ENCODE data around the gene PXT1.
"Not testable (repeated sequence)": the region's sequence is repeated elsewhere in the genome, so short reads cannot be mapped to it uniquely, and the experiment has no call there.

The PXT1 gene, protein sequence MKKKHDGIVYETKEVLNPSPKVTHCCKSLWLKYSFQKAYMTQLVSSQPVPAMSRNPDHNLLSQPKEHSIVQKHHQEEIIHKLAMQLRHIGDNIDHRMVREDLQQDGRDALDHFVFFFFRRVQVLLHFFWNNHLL

DNA sequence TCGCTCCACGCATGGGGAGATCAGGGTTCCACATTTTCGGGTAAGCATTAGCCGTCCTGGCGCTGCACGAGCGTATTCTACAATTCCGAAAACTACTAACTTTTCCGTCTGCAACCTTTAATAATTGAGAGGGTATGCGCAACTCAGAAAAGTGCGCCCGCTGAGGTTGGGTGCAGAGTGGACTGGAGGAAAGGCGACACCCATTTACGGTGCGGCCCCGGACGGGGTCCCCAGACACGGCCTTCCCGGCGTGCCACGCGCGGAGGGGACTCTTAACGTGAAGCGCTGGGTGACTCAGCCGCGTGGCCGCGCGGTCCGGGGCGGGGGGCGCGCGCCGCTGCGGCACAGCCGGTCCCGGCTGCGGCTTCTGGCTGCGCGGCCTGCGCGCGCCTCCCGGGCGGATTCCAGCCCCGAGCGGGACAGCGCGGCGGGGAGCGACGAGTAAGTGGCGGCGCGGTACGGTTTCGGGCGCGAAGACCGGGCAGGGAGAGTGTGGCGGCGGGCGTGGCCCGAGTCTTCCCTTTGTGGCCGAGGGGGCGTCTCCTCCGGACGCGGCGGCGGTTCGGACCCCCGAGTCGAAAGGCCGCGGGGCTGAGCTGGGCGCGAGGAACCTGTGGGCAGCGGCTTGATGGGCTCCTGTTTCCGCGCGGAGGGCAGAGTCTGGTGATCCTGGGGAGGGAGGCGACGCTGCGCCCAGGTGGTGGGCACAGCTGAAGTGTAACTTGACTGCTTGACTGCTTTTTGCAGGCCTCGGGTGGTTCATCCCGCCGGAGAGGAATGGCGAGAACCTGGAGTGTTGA lies at the start of gene PXT1, which contains the start of gene KCTD20:
Gene PXT1 (minus strand): TSS at position 184 of the 800 bp plus-strand sequence. CDS start 16,772 bp downstream, outside the sequence.
Gene KCTD20 (plus strand): TSS at position 330 of the 800 bp plus-strand sequence. CDS start 27,098 bp downstream, outside the sequence.
- DNase-seq = peak; percentile 40

DNA sequence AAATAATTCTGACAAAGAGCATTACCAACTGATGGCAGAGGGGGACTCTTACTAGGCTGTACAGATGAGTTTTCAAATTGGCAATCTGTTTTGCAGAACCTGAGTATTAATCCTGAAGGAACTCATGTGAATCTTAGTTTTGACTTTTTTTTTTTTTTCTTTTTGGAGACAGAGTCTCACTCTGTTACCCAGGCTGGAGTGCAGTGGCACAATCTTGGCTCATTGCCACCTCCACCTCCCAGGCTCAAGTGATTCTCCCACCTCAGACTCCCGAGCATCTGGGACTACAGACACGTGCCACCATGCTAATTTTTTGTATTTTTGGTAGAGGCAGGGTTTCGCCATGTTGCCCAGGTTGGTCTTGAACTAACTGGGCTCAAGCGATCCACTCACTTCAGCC lies 49.4 kb upstream of the PXT1 start:
- no peak for DNase-seq

DNA sequence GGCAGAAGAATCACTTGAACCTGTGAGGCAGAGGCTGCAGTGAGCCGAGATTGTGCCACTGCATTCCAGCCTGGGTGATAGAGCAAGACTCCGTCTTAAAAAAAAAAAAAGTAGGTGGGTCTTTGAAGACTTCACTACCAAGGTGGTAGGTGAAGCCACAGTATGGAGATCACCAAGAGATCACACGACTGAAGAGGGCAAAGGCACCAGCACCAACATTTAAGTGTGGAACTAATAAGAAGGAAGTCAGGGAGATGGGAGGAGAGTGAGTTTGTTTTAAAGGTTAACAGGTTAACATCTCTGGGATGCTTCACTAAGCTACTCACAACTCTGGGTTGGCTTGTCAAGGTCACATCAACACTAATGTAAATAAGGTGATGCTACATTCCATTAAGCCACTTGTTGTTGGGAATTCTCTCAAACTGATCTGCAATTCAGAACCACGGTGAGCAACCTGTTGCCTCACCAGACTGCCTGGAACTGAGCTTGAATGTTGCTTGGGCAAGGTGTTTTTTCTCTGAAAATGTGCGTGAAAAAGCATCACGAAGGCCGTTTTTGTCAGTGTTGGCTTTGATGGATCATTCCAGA lies 48.8 kb upstream of the PXT1 start:
- no peak for DNase-seq

DNA sequence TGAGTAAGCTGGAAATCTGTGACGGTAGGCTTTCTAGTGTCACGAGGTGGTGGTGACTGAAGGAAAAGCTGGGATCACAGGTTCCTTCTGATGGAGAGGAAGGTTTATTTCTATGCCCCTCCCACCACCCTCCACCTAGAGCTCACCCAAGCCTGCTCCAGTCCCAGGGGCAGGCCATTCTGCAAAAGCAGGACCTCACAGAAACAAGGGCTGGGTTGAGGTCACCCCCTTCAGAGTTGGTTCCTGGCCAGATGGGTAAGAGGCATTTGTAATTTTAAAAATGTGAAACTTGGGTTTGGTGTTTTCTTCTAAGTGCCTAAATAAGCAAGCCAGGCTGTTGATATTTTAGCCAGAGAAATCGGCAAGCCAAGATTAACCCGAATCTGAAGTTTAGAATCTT lies 46.8 kb upstream of the PXT1 start:
- no peak for DNase-seq

DNA sequence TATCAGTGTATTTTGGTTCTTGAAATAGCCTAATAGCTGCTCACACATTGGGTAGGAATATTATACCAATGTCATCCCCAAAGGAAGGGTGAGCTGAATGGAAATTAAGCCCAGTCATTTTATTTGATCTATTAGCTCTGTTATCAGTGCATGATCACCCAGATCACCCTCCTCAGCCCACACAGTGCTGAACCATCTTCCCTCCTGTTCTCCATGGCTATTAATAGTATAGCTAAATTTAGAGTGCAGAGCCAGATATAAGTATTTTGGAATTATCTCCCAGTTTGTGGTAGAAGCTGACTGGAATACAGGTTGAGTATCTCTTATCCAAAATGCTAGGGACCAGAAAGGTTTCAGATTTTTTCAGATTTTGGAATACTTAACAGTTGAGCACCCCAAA lies 45.6 kb upstream of the PXT1 start:
- no peak for DNase-seq

DNA sequence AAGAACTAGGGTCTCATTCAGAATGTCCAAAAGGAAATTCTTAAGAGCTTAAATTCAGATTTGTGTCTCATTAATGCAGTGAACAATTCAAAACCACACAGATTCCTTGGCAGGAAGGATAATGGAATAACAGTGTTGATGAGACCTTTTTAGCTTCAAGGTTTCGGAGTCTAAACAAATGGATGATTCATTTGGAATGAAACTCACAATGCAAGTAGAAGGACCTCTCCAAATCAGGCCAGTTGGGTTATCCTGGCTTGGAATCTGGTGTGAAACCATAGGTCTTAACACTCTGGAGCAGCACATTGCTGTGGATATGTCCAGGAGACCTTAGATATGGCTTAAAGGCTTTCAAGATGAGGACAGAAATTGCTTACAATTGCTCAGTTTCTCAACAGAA lies 45.0 kb upstream of the PXT1 start:
- DNase-seq = no peak

DNA sequence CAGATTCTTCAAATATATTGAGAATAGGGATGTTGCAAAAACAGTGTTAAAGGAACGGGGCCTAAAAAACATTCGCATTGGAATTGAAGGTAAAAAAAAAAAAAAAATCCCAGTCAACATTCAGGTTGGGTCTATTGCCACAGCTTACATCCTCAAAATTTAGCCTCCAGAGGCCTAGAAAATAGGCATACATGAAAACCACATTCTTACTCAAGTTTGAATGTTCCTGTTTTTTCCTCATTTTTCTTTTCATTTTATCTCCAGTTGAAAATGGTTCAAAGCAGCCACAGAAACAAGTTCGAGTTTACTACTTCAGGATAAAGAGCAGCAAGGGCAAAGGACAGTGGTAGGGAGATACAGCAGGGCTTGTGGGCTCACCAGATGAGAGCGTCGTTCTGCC lies 42.1 kb upstream of the PXT1 start:
- no peak for DNase-seq

DNA sequence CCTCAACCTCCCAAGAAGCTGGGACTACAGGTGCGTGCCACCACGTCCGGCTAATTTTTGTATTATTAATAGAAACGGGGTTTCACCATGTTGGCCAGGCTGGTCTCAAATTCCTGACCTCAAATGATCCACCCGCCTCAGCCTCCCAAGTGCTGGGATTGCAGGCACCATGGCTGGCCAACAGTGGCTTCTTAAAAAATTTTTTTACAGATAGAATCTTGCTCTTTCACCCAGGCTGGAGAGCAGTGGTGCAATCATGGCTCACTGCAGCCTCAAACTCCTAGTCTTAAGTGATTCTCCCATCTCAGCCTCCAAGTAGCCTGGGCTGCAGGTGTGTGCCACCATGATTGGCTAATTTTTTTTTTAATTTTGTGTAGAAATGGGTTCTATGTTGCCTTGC lies 40.7 kb upstream of the PXT1 start:
- not testable (repeated sequence) for DNase-seq

DNA sequence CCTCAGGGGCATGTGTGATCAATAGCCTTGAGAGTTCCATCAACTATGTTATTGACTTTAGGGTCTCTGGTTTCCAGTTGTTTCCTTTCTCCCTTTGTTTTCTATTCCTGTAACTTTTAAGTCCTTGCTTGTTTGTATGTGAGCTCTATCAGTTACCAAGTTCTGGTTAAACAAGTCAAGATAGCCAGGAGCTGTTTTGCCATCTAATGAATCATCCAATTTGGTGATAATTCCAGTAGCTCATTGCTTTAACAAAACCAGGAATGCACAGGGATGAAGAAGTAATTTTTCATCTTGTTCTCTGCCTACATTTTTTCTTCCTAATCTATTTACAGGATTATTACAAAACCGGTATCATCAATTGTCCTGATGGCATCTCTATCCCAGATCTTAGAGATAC lies 36.6 kb upstream of the PXT1 start:
- DNase-seq = no peak

DNA sequence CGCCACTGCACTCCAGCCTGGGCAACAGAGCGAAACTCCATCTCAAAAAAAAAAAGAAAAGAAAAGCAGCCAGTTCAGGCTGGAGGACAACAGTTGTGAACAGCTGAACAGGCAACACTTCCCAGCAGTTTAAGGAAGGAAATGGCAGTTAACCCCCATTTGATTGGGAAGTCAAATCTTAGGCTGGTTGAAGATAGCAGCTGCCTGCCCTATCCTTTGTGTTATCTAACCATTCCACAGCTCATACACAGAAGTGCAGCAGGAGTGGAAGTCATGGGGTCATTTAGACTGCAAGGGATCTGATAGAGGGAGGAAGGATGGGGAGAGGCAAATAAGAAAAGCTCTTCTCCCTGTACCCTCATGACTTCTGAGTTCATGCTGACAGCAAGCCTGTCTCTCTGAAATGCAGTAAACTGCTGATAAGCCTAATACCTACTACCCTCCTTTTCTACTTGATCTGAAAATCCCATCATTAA lies 35.4 kb upstream of the PXT1 start:
- DNase-seq = no peak

DNA sequence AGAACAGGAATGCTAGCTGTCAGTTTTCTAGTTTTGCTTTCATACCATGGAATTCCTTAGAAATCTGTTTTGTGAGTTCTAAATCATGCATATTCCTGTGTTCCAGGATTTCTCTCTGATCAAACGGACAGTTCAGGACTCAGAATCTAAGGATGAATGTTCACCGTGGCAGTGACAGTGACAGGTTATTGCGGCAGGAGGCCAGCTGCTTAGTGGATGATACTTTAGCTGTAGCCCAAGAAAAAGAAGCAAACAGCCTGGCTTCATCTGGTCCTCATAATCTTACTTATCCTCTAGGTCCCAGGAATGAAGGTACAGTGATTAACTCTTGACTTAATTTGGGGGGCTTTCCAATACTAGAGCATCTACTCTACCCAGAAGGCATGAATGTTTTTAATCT lies 27.3 kb upstream of the PXT1 start:
- DNase-seq = no peak

DNA sequence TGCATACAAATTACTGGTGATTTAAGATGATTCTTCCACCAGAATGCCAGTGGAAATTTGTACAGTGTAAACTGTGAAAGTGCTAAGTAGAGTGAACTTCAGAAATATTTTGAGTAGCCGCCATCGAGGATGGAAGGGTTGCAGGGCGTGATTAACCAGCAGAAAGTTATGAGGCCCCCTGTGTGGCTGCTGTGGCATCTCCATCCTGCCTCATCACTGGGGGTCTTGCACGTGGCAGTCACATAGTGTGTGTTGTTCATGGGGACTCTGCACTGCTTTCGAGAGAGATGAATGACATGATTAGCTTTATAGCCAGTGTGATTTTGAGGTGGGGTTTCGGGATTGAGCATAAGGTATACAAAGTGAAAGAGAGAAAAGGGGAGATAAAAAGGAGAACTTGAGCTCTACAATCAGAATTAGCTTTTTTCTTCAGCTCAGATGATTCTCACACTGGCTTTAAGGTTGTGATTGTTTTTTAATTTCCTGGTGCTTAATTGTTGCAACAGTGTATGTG lies 26.6 kb upstream of the PXT1 start:
- DNase-seq = no peak

DNA sequence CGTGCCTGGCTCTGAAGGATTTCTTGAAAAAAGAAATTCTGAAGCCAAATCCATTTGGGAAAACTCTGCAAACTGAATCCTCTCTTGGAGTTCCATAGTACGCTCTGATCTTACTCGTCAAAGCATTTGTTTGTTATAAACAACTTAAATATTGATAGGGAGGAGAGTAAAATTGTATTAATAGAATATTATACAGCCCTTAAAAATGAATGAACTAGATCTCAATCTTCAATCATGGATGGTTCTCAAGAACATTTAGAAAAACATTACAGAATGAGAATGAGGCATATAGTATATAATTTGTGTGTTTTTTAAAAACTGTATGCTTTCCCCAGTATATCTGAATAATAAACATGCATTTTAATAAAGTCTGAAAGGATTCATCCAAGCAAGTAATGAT lies 25.0 kb upstream of the PXT1 start:
- DNase-seq = no peak

DNA sequence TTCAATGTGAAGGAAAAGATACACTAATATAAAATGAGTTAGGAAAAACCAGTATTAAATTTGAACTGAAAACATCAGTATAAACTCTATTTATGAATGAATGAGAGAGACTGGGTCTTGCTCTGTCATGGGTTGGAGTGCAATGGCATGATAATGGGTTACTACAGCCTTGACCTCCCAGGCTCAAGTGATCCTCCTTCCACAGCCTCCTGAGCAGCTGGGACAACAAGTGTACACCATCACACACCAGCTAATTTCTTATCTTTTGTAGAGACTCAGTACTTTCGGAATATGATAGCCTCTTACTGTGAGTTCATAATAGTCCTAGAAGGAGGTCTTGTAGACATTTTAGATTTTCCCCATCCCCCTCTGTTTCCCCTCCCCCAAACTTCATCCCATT lies 21.6 kb upstream of the PXT1 start:
- no peak for DNase-seq

DNA sequence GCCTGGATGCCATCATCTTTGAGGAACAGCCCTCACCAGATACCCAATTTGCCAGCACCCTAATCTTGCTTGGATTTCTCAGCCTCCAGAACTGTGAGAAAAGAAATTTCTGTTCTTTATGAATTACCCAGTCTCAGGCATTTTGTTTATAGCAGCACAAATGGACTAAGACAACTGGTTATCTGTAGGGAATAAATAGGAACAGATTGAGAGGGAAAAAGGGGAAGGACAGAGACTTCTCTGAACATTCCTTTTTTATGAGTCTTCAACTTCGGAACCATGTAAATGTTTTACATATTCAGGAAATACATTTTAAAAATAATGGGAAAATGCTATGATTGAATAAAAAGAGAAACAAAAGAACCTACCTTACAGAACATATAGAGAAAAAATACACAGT lies 21.0 kb upstream of the PXT1 start:
- DNase-seq = no peak

DNA sequence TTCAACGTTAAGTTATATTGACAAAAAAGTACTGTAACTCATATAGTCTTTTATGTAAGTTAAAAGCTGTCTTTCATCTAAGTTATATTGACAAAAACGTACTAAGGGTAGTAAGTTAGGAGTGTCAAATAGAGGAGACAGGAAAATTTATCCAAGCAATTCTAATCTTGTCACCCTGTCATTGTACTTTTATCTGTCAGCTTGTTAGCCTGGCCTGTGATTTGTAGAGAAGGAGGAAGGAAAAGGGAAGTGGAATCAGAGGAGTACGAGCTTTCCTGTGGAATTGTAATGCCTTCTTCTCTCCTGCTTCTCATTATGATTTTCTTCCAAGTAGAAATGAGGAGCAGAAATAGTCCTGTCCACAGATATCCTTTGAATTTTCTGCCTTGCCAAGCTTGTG lies 19.0 kb upstream of the PXT1 start:
- DNase-seq = no peak

DNA sequence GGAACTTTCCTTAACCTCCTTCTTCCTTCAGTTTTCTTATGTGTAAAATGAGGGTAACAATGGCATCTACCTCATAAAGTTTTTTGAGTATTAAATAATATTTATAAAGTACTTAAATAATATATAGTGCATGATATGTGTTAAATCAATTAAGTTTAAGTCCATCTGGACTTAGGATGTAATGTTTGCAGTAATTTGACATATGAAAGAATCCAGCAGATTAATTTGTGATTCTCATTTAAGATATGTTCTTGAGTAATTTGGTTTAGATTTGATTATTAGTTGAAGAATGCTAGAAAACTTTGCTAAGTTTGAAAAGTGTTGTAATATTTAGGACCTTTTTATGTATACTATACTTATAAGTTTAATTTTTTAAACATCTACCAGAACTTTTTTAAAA lies 18.3 kb upstream of the PXT1 start:
- DNase-seq = no peak

DNA sequence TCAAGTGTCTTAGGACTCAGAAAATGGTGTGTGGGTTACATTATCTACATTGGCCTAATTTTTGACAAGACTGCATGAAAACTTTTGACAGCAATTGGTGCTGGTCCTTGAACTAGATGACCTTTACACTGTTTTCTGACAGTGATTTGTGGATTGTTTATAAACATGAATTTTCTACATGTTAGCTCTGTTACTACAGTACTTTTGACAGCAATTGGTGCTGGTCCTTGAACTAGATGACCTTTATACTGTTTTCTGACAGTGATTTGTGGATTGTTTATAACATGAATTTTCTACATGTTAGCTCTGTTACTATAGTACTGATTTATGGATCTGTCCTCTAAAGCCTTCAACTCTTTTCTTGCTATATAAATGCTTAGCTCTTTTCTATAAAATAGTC lies 16.8 kb upstream of the PXT1 start:
- no peak for DNase-seq

DNA sequence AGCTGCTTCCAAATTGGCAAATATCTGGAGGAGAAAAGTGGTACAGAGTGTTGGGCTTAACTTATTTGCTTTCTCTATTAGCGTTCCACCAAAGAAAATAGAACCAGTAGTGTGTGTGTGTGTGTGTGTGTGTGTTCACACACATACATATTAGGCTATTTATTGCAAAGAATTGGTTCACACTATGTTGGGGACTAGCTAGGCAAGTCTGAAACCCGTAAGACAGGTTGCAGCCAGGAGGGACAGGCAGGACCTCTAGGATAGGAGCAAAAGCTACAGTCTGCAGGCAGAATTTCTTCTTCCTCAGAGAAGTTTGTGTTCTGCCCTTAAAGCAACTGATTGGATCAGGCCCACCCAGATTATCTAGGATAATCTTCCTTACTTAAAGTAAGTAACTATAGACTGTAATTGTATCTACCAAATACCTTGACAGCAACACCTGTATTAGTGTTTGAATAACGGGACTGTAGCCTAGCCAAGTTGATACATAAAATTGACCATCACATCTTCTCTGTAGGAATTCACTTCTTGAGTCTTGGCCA lies 12.9 kb upstream of the PXT1 start:
- no peak for DNase-seq

DNA sequence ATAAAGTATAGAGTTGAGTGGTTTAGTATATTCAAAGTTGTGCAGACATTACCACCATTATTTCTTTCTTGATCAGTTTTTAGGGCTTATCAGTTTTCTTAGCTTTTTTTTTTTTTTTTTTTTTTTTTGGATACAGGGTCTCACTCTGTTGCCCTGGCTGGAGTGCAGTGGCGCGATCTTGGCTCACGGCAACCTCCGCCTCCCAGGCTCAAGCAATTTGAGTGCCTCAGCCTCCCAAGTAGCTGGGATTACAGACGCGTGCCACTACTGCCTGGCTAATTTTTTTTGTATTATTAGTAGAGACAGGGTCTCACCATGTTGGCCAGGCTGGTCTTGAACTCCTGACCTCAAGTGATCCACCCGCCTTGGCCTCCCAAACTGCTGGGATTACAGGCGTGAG lies 10.2 kb upstream of the PXT1 start:
- not testable (repeated sequence) for DNase-seq

DNA sequence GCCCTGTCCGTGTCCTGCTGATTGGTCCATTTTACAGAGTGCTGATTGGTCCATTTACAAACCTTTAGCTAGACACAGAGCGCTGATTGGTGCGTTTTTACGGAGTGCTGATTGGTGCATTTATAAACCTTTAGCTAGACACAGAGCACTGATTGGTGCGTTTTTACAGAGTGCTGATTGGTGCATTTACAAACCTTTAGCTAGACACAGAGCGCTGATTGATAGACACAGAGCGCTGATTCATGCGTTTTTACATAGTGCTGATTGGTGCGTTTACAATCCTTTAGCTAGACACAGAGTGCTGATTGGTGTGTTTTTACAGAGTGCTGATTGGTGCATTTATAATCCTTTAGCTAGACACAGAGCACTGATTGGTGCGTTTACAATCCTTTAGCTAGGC lies 6.5 kb upstream of the PXT1 start:
- DNase-seq = not testable (repeated sequence)

DNA sequence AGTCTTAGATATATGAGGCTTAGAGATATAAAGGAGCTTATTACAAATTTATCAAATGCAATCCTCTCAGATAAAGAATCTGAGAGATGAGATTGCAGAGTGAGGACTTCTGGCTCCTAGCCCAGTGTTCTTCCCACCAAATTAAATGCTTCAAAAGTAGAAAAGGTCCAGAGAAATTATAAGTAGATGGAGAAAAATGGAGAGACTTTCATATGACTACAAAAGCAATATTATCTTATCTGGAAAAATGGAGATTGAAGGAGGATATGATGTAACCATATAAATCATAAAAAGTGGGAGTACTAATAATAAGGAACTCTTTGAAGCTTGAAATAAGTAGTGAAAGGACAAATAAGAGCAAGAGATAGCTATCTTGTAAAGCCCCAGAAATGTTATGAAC lies 3.0 kb upstream of the PXT1 start:
- DNase-seq = no peak

DNA sequence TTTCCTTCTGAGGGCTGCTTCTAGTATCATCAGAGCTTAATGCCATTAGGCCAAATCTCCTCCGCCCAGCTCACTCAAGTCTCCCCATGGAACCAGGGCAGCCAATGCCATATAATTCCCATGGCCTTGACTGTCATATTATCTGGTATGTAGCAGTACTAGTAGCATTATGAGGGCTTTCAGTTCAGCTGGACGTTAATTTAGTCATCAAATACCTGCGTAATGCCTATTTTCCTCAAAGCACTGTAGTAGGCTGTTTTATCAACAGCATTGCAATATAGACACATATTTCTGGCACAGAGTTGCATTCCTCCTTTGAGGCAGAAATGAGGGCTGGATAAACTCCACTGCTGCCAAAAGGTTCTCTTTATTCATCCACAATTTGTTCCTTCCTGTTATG lies 1.8 kb upstream of the PXT1 start:
- no peak for DNase-seq

All from NCI-H2081 treated with DMSO at 0.1 percent for 48 hours (cell line).